ENCODE data around the gene RAB14.
"Not testable (repeated sequence)": the region's sequence is repeated elsewhere in the genome, so short reads cannot be mapped to it uniquely, and the experiment has no call there.

Gene RAB14

DNA sequence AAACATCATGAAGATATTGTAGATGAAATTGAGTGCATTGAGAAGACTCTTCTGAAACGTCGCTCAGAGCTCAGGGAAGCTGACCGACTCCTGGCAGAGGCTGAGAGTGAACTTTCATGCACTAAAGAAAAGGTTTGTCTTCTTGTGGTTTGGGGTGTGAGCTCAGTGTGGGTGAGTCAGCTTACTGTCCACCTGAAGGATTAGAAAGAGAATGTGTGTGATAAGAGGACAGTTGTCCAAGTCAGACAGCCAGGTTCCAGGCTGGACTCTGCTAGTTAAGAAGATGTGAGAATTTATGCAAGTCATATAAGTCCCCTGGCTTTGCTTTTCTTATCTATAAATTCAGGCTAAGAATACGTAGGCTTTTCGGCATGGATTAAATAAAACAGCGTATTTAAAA lies 46.9 kb downstream of the RAB14 start:
- no peak for DNase-seq (ENCODE audit: low spot score)

DNA sequence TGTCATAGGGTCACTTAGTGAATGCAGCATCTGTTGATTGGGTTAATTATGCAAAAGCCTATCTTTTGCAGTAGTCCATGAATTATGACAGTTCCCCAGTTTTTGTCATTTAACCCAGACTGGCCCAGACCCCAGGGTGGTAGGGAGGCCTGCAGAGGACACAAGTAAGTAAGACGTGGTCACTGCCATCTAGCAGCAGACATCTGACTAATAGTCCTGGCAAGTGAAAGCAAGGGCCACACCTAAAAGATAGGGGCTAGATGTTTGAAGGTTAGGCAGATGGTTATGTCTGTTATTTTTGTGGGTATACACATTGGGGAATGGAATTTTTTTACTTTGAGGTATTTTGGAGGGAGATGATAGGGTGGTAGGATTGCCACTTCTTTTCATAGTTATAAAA lies 48.0 kb downstream of the RAB14 start:
- DNase-seq (ENCODE audit: low spot score) = no peak

GRCh38 chr9:121150188-121150587 lies 51.5 kb downstream of the RAB14 start:
- no peak for DNase-seq (ENCODE audit: low spot score)

- DNase-seq (ENCODE audit: low spot score) = no peak
Observed at GRCh38 chr9:121144482-121144881, 57.2 kb downstream of the RAB14 start.

GRCh38 chr9:121143771-121144170 lies 57.9 kb downstream of the RAB14 start:
- no peak for DNase-seq (ENCODE audit: low spot score)

DNA sequence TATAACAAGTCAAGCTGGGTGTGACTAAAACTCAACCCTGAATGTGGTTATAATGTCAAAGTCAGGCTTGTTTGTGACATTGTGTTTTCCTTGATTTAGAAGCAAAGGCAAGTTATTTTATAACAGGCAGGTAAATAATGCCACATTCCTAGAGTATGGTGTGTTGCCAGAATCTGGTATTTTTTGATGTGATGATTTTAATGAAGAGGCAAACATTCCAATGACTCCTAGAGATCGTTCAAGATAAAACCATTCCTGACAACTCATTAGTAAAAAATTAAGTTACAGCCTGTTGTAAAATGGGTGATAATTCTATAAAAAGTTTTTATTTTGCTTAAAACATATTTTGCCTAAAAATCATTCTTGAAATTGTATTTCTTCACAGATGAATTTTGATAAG lies 60.0 kb downstream of the RAB14 start:
- DNase-seq (ENCODE audit: low spot score) = no peak

- no peak for DNase-seq (ENCODE audit: low spot score)
Observed at GRCh38 chr9:121141306-121141705, 60.4 kb downstream of the RAB14 start.

DNA sequence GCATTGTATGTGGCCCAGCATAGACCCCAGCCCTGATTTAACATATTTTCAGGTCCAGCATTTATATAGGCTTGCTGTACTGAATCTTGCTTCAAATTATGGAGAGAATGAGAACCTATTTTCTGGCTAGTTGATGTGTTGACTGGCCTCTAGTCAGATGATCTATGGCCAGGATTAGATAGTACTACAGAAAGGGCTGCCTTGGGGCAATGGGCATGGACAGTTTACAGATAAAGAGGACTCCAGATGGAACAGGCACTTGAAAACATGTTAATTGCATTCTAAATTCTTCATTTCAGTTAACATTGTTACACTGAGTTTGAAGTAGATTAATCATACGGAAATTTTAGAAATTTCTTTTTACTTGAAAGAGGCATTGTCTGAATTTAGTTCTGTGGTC lies 61.5 kb downstream of the RAB14 start:
- DNase-seq (ENCODE audit: low spot score) = no peak

DNA sequence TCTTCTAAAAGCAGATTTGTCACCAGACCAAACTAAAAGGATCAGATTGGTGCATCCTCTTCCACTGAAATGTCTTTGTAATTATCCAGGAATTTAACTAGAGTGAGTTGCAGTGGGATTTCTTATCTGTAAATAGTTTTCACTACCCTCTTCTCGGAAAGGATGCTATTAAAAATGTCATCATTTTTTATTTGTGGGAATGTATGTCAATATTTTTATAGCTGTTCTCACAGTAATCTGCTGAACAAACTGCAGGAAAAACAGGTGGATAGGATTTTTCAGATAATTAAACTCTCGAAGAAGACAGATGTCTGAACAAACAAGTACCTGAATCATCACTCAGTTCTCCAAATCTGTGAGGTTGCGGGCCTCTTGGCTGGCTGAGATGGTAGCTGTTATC lies 62.7 kb downstream of the RAB14 start:
- no peak for DNase-seq (ENCODE audit: low spot score)

- DNase-seq (ENCODE audit: low spot score) = no peak
Observed at GRCh38 chr9:121138561-121138960, 63.1 kb downstream of the RAB14 start.

GRCh38 chr9:121135642-121136041 lies 66.0 kb downstream of the RAB14 start:
- DNase-seq (ENCODE audit: low spot score) = no peak

GRCh38 chr9:121133104-121133816 lies 68.4 kb downstream of the RAB14 start:
- peak; percentile 32 for DNase-seq (ENCODE audit: low spot score)

GRCh38 chr9:121129384-121129783 lies 72.3 kb downstream of the RAB14 start:
- not testable (repeated sequence) for DNase-seq (ENCODE audit: low spot score)

Data from activated CD4-positive, alpha-beta T cell treated with anti-CD3 and anti-CD28 coated beads, Interleukin-2, Interleukin-4, amounts not matched to agents 100 ng/mL and 50 ng/mL, durations not matched to agents 16 hours and 8 hours (primary cell).